MM.1S (cell line): ENCODE measurements around the gene PLSCR4.

Source experiments
- EZH2 ChIP-seq: fragments of 300-600 bp; sonication (generic); optimal IDR thresholded peaks from 2 replicates; pipeline ENCODE3; 2017; ENCODE audit warnings: low read depth, mild to moderate bottlenecking, antibody characterized with exemption, low read length, mixed read lengths
- TF ChIP-seq, protein P1 (sequence below): fragments of 300-600 bp; sonication (generic); IDR thresholded peaks from 2 replicates; pipeline ENCODE4 v1.5.1; 2016; ENCODE audit warnings: antibody characterized with exemption, low read length, mixed read lengths

- TF ChIP-seq, protein P1, sequence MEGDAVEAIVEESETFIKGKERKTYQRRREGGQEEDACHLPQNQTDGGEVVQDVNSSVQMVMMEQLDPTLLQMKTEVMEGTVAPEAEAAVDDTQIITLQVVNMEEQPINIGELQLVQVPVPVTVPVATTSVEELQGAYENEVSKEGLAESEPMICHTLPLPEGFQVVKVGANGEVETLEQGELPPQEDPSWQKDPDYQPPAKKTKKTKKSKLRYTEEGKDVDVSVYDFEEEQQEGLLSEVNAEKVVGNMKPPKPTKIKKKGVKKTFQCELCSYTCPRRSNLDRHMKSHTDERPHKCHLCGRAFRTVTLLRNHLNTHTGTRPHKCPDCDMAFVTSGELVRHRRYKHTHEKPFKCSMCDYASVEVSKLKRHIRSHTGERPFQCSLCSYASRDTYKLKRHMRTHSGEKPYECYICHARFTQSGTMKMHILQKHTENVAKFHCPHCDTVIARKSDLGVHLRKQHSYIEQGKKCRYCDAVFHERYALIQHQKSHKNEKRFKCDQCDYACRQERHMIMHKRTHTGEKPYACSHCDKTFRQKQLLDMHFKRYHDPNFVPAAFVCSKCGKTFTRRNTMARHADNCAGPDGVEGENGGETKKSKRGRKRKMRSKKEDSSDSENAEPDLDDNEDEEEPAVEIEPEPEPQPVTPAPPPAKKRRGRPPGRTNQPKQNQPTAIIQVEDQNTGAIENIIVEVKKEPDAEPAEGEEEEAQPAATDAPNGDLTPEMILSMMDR = no peak
- TF ChIP-seq EZH2 = no peak
Measured at GRCh38 chr3:146200461-146201220, 50.3 kb downstream of the PLSCR4 start.
